Lower leg skin (tissue), 3 donors: ENCODE measurements around the gene RPL37A.

Experiments used
- CTCF ChIP-seq, 3 donors: fragments of 450-650 bp; IDR thresholded peaks; one replicate each; pipeline ENCODE4 v1.5.1; 2016; ENCODE audit warnings: antibody characterized with exemption in 3 of 3, mild to moderate bottlenecking in 3 of 3, moderate library complexity in 2 of 3
- POLR2A ChIP-seq, 2 donors: fragments of 450-650 bp; IDR thresholded peaks; one replicate each; pipeline ENCODE4 v1.6.1; 2016 to 2017; ENCODE audit warnings: antibody characterized with exemption in 2 of 2, mild to moderate bottlenecking in 1 of 2, moderate library complexity in 1 of 2

GRCh38 chr2:216526939-216527338, 28.3 kb downstream of the RPL37A start:
- no peak for TF ChIP-seq POLR2A (IDR thresholded peaks at IDR 0.05)
- no peak for TF ChIP-seq CTCF (IDR thresholded peaks at IDR 0.05)
